ENCODE data around the gene SLC9A2. TPM values are rescaled to one million over a fixed set of nuclear protein-coding genes. Genes with fewer than 3 reads are reported as not detected.

The SLC9A2 gene
- total RNA-seq, 1 donor from 2014 or later: 3.4 TPM

DNA sequence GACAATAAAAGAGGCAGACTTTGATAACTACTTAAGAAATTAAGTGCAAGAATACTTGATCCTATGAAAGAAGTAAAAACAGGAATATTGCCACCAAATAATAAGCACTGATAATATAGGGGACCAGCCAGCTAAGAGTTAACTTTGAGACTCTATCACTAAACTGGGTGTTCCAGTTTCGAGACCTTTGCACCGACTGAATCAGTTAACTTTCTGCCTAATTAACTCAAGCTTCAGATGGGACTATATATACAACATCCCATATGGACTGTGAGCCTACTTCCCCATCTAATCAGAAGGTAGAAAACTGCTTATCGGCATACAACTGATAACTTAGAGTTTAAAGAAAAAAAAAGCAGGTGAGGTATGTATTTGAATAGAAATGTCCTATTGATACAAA, 25.8 kb upstream of the SLC9A2 start:
- TF ChIP-seq, protein P1, sequence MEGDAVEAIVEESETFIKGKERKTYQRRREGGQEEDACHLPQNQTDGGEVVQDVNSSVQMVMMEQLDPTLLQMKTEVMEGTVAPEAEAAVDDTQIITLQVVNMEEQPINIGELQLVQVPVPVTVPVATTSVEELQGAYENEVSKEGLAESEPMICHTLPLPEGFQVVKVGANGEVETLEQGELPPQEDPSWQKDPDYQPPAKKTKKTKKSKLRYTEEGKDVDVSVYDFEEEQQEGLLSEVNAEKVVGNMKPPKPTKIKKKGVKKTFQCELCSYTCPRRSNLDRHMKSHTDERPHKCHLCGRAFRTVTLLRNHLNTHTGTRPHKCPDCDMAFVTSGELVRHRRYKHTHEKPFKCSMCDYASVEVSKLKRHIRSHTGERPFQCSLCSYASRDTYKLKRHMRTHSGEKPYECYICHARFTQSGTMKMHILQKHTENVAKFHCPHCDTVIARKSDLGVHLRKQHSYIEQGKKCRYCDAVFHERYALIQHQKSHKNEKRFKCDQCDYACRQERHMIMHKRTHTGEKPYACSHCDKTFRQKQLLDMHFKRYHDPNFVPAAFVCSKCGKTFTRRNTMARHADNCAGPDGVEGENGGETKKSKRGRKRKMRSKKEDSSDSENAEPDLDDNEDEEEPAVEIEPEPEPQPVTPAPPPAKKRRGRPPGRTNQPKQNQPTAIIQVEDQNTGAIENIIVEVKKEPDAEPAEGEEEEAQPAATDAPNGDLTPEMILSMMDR (IDR thresholded peaks at IDR 0.05; ENCODE audit: insufficient read depth, low read length, poor library complexity, severe bottlenecking): no peak
- Histone ChIP-seq H3K4me3 (ENCODE audit: low read depth, low read length) (no peak overlapping the region), H3K27me3 (ENCODE audit: control insufficient read depth, insufficient read depth, low read length) (no peaks in the 10 kb centered on the region), H3K36me3 (ENCODE audit: control insufficient read depth, insufficient read depth, low read length) (no peaks in the 10 kb centered on the region)
- no peak for DNase-seq (ENCODE audit: low read depth)

DNA sequence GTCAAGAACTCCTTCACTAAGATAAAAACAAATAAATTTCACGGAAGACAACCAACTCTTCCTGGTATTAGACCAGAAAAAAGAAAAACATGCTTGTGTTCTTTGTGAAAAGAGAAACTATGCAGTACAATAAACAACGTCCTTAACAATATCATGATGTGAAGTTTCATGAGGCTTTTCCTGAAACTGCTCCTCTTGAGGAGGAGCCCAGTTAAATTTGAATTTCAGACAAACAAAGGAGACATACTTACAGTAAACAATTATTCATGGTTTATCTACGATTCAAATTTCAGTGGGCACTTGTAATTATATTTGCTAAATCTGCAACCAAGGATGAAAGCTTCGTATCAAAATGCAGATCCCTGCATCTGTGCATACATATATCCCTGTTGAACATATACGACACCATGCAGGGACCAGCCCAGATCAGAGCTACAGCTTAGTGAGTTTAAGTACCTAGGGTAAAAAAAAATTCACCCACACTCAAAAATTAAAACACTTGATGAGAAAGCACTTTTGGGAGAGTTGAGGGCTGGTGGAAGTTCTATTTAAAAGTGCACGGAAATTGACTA, 24.8 kb upstream of the SLC9A2 start:
- no peak for DNase-seq (ENCODE audit: low read depth)
- Histone ChIP-seq H3K36me3 (ENCODE audit: control insufficient read depth, insufficient read depth, low read length) (no peaks in the 10 kb centered on the region), H3K27me3 (ENCODE audit: control insufficient read depth, insufficient read depth, low read length) (no peaks in the 10 kb centered on the region), H3K4me3 (ENCODE audit: low read depth, low read length) (no peak overlapping the region)
- TF ChIP-seq, protein P1 (IDR thresholded peaks at IDR 0.05; ENCODE audit: insufficient read depth, low read length, poor library complexity, severe bottlenecking): no peak

DNA sequence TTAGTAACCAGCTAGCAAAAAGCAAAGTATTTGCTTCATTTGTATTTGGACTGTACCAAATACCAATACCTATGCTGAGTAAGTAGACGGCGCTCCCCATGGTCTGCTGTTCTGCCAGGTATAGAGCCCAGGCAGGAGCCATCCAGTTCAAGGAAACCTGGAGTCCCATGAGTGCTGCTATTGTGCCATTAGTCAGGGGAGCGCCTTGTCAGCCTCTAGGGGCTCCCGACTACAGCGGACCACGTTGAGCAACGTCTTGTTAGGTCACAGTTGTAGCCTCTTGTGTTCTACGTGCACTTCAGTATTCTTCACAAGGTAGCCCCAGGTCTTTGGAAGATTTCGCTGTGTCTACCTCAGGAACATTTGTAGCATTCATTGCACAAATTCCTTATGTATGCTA, 21.6 kb upstream of the SLC9A2 start:
- TF ChIP-seq, protein P1 (IDR thresholded peaks at IDR 0.05; ENCODE audit: insufficient read depth, low read length, poor library complexity, severe bottlenecking): no peak
- Histone ChIP-seq H3K36me3 (ENCODE audit: control insufficient read depth, insufficient read depth, low read length) (no peaks in the 10 kb centered on the region), H3K27me3 (ENCODE audit: control insufficient read depth, insufficient read depth, low read length) (no peaks in the 10 kb centered on the region), H3K4me3 (ENCODE audit: low read depth, low read length) (no peak overlapping the region)
- DNase-seq (ENCODE audit: low read depth): no peak

DNA sequence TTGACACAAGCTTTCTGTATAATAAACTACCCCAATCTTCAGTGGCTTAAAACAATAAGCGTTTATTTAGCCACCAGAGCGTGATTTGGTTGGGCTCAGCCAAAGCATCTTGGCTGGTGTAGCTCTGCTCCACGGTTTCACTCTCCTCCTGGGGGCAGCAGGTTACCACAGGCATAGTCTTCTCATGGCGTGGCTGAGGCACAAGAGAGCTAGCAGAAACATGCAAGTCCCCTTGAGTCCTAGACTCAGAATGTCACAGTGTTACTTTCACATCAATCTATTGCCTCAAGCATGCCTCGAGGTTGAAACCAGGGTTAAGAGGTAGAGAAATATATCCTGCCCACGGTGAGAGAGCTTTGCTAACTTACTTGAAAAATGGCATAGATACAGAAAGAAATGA, 19.9 kb upstream of the SLC9A2 start:
- no peak overlapping the region for H3K4me3 ChIP-seq (ENCODE audit: low read depth, low read length)
- no peaks in the 10 kb centered on the region for H3K27me3 ChIP-seq (ENCODE audit: control insufficient read depth, insufficient read depth, low read length)
- TF ChIP-seq, protein P1 (IDR thresholded peaks at IDR 0.05; ENCODE audit: insufficient read depth, low read length, poor library complexity, severe bottlenecking): no peak
- H3K36me3 ChIP-seq (ENCODE audit: control insufficient read depth, insufficient read depth, low read length): no peaks in the 10 kb centered on the region
- DNase-seq (ENCODE audit: low read depth): no peak

DNA sequence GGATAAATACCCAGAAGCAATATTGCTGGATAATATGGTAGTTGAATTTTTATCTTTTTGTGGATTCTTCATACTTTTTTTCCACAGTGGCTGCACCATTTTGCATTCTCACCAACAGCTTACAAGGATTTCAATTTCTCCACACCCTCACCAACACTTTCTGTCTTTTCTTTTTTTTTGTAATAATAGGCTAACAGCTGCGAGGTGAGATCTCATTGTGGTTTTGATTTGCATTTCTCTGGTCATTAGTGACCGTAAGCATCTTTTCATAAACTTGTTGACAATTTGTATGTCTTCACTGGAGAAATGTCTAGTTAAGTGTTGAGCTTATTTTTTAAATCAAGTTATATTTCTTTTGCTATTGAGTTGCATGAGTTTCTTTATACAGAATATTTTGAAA, 17.6 kb upstream of the SLC9A2 start:
- no peak overlapping the region for H3K4me3 ChIP-seq (ENCODE audit: low read depth, low read length)
- H3K36me3 ChIP-seq (ENCODE audit: control insufficient read depth, insufficient read depth, low read length): no peaks in the 10 kb centered on the region
- TF ChIP-seq, protein P1 (IDR thresholded peaks at IDR 0.05; ENCODE audit: insufficient read depth, low read length, poor library complexity, severe bottlenecking): no peak
- no peaks in the 10 kb centered on the region for H3K27me3 ChIP-seq (ENCODE audit: control insufficient read depth, insufficient read depth, low read length)
- DNase-seq (ENCODE audit: low read depth): no peak

DNA sequence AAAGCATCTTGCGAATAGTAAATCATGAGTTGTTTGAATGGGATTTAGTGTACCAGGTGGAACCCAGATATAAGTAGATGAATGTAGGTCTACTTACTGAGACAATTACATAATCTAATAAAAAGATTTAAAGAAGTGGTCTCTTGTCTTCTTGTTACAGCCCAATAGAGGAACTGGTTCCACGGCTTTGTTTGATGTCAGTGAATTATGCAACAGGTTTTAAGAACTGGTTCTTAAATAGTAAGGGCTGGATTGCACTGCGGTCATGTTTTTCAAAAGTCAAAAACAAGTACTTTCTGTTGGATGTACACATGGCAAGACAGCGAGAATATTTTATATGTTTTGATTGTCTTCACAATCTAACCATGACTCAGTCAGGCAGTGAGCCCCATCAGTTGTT, 15.4 kb upstream of the SLC9A2 start:
- DNase-seq (ENCODE audit: low read depth): no peak
- Histone ChIP-seq H3K4me3 (ENCODE audit: low read depth, low read length) (no peak overlapping the region), H3K36me3 (ENCODE audit: control insufficient read depth, insufficient read depth, low read length) (no peaks in the 10 kb centered on the region), H3K27me3 (ENCODE audit: control insufficient read depth, insufficient read depth, low read length) (no peaks in the 10 kb centered on the region)
- TF ChIP-seq, protein P1 (IDR thresholded peaks at IDR 0.05; ENCODE audit: insufficient read depth, low read length, poor library complexity, severe bottlenecking): no peak

All from kidney epithelial cell (primary cell).